ENCODE results near the gene HOXC12.

GRCh38 chr12:53972722-53973235 is 18.1 kb downstream of the HOXC12 start, which contains the start of gene HOXC11:
- TF ChIP-seq CTCF (IDR thresholded peaks at IDR 0.05; ENCODE audit: low read depth, low read length, missing input control) (no peak), MAX (IDR thresholded peaks at IDR 0.05) (no peak), SP1 (IDR thresholded peaks at IDR 0.05) (no peak), TAF1 (conservative IDR thresholded peaks at IDR 0.05) (no peak), ZBTB33 (IDR thresholded peaks at IDR 0.05) (no peak), REST (IDR thresholded peaks at IDR 0.05) (no peak), GABPA (IDR thresholded peaks at IDR 0.05 in 1 of 2, conservative IDR thresholded peaks at IDR 0.05 in 1 of 2) (no peak), HNF4A (conservative IDR thresholded peaks at IDR 0.05) (no peak), RAD21 (IDR thresholded peaks at IDR 0.05) (no peak), HNF4G (IDR thresholded peaks at IDR 0.05) (no peak), RXRA (IDR thresholded peaks at IDR 0.05) (no peak), YY1 (IDR thresholded peaks at IDR 0.05) (no peak)

Measured in liver (tissue), 3 donors.